HUES6 (cell line): ENCODE data around the gene HAND1.

Source experiments
- H3K27ac ChIP-seq: 2 replicates; pipeline ENCODE4 v1.7.0; 2013; ENCODE audit warnings: low read depth, mild to moderate bottlenecking, low read length, inconsistent platforms
- H3K27me3 ChIP-seq: 2 replicates; pipeline ENCODE4 v1.6.1; 2013; ENCODE audit warnings: low read length; ENCODE audit not compliant: control insufficient read depth, insufficient read depth
- H3K36me3 ChIP-seq: 2 replicates; pipeline ENCODE4 v1.6.1; 2013; ENCODE audit warnings: low read length; ENCODE audit not compliant: control insufficient read depth, insufficient read depth
- H3K4me1 ChIP-seq: 2 replicates; pipeline ENCODE4 v1.6.1; 2013; ENCODE audit warnings: low read length; ENCODE audit not compliant: control insufficient read depth, insufficient read depth
- H3K4me3 ChIP-seq: 2 replicates; pipeline ENCODE4 v1.5.1; 2013; ENCODE audit warnings: low read depth, low read length
- H3K9ac ChIP-seq: one replicate; pipeline ENCODE4 v1.6.1; 2013; ENCODE audit warnings: mild to moderate bottlenecking, low read length
- H3K9me3 ChIP-seq: 2 replicates; pipeline ENCODE4 v1.6.1; 2013; ENCODE audit warnings: low read depth, low read length; ENCODE audit not compliant: control insufficient read depth, insufficient read depth

HAND1 gene

DNA sequence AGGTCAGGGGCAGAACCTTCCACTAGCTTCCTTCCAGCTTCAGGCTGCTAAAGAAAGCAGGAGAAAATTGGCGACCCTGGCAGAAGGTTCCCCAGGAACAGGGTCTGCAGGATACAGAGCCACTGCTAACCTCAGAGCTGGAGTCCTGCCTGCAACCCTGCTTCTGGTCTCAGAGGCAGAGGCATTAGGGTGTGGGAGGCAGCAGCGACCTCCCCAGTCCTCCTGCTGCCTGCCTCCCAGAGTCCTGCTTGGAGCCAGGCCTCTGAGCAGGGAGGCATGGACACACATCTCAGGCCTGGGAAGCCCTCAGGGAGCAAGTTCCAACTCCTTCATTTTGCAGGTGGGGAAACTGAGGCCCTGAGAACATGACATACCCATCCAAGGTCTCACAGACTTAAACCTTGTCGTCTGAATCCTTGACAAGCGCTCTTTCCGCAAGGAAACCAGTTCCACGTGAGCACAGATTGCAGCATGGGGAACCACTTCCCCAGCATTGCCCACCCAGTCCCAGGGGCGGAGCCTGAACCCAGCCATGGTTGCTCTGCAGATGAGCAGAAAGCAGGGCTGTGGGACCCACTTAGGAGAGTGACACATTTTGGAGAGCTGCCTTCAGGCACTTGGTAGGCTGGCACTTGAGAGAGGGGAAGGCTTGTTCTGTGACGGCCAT, 28.2 kb upstream of the HAND1 start:
- no peak overlapping the region for H3K9ac ChIP-seq
- H3K27ac ChIP-seq, result no peak overlapping the region
- 0 out of 2 replicates have a peak, but pooled peaks cover 3% of the 10 kb centered on the region for H3K27me3 ChIP-seq
- peaks cover 20% of the 10 kb centered on the region for H3K4me1 ChIP-seq
- no peaks in the 10 kb centered on the region for H3K36me3 ChIP-seq
- no peak overlapping the region for H3K4me3 ChIP-seq
- H3K9me3 ChIP-seq, result no peaks in the 10 kb centered on the region

DNA sequence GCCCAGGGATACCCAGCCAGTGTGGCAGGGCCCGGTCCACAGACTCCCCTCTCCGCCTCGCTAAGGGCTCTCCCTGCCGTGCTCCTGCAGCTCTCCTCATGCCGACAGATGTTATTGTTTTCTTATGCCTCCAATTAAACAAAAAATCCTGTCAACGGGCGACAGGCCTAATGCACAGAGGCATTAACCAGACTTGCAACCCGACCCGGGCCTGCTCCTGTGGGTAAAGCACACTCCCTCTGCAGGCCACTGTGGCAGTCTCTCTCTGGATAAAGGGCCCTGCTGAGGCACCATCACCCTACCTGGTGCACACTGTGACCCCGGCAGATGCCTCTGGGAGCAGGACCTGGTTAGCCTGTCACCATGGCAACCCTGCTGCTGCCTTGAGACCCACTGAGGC, 27.5 kb upstream of the HAND1 start:
- no peak overlapping the region for H3K4me3 ChIP-seq
- no peak overlapping the region for H3K9ac ChIP-seq
- H3K4me1 ChIP-seq, result peaks cover 19% of the 10 kb centered on the region
- H3K27ac ChIP-seq, result no peak overlapping the region
- H3K27me3 ChIP-seq, result 0 out of 2 replicates have a peak, but pooled peaks cover 3% of the 10 kb centered on the region
- no peaks in the 10 kb centered on the region for H3K9me3 ChIP-seq
- no peaks in the 10 kb centered on the region for H3K36me3 ChIP-seq

DNA sequence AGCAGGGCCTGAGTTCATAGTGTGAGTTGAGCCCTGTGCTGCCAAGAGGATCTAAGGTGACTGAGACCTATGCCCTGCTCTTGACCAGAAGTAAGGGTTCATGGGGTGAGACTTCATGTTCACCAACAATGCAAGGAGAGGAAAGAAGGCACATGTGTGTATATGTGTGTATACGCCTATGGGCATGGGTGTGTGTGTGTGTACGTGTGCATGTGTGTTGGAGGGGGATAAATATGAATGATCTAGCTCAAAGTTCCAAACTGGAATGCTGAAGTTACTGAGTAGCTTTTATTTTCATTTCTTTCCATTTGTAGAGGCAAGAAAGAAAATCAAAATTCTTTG, 25.6 kb upstream of the HAND1 start:
- Histone ChIP-seq H3K36me3 (no peaks in the 10 kb centered on the region), H3K4me3 (no peak overlapping the region), H3K4me1 (peaks cover 18% of the 10 kb centered on the region), H3K27me3 (0 out of 2 replicates have a peak, but pooled peaks cover 3% of the 10 kb centered on the region), H3K27ac (no peak overlapping the region), H3K9me3 (no peaks in the 10 kb centered on the region), H3K9ac (no peak overlapping the region)

DNA sequence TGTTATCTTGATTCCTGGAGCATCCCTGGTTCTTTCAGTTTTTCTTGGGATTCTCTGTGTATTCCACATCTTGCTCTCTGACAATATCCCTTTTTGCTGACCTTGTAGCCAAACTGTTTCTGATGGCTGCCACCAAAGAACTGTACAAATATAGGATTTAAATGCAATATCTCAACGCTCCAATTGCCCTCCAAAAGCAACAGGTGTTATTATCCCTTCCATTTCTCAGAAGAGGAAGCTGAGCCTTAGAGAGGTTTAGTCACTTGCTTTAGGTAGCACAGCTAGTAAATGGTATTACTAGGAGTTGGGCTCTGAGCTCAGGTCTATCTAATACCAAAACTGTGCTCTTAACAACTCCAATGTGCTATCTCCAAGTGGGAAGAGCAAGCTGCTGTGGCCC, 24.2 kb upstream of the HAND1 start:
- Histone ChIP-seq H3K36me3 (no peaks in the 10 kb centered on the region), H3K9ac (no peak overlapping the region), H3K4me1 (peaks cover 18% of the 10 kb centered on the region), H3K27me3 (0 out of 2 replicates have a peak, but pooled peaks cover 3% of the 10 kb centered on the region), H3K27ac (no peak overlapping the region), H3K9me3 (no peaks in the 10 kb centered on the region), H3K4me3 (no peak overlapping the region)

GRCh38 chr5:154501566-154501965, 23.5 kb upstream of the HAND1 start:
- Histone ChIP-seq H3K4me1 (peaks cover 15% of the 10 kb centered on the region), H3K27me3 (0 out of 2 replicates have a peak, but pooled peaks cover 3% of the 10 kb centered on the region), H3K9me3 (no peaks in the 10 kb centered on the region), H3K4me3 (no peak overlapping the region), H3K36me3 (no peaks in the 10 kb centered on the region), H3K27ac (no peak overlapping the region), H3K9ac (no peak overlapping the region)

DNA sequence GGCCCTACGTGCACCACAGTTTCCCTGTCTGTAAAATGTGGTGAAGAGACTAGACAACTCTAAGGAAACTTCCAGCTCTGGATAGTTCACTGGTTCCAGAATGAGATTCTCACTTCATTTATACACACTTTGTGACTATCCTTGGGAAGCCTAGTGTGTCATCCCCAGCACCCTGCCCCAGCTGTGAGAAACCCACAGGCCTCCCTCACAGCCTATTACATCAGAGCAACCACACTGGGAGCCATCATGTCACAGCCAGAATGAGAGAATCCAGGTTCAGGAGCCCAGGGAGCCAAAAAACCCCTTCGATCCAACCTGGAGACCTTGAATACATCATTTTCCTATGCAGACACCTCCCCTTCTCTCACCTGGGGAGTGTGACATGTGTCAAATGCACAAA, 21.0 kb upstream of the HAND1 start:
- H3K27ac ChIP-seq, result no peak overlapping the region
- H3K9me3 ChIP-seq, result no peaks in the 10 kb centered on the region
- peaks cover 6% of the 10 kb centered on the region; the same call in 1 of the 2 replicates for H3K27me3 ChIP-seq
- no peak overlapping the region for H3K9ac ChIP-seq
- no peak overlapping the region for H3K4me3 ChIP-seq
- no peaks in the 10 kb centered on the region for H3K36me3 ChIP-seq
- peaks cover 11% of the 10 kb centered on the region for H3K4me1 ChIP-seq

GRCh38 chr5:154498591-154498990, 20.6 kb upstream of the HAND1 start:
- Histone ChIP-seq H3K27me3 (peaks cover 10% of the 10 kb centered on the region; the same call in 1 of the 2 replicates), H3K27ac (no peak overlapping the region), H3K4me1 (peaks cover 11% of the 10 kb centered on the region), H3K4me3 (no peak overlapping the region), H3K9me3 (no peaks in the 10 kb centered on the region), H3K9ac (no peak overlapping the region), H3K36me3 (no peaks in the 10 kb centered on the region)

GRCh38 chr5:154494036-154494435, 16.0 kb upstream of the HAND1 start:
- H3K27ac ChIP-seq, result no peak overlapping the region
- peaks cover 2% of the 10 kb centered on the region; the same call in 1 of the 2 replicates for H3K4me1 ChIP-seq
- no peak overlapping the region for H3K9ac ChIP-seq
- H3K4me3 ChIP-seq, result no peak overlapping the region
- no peaks in the 10 kb centered on the region for H3K9me3 ChIP-seq
- H3K27me3 ChIP-seq, result peaks cover 34% of the 10 kb centered on the region; the same call in 1 of the 2 replicates
- no peaks in the 10 kb centered on the region for H3K36me3 ChIP-seq

DNA sequence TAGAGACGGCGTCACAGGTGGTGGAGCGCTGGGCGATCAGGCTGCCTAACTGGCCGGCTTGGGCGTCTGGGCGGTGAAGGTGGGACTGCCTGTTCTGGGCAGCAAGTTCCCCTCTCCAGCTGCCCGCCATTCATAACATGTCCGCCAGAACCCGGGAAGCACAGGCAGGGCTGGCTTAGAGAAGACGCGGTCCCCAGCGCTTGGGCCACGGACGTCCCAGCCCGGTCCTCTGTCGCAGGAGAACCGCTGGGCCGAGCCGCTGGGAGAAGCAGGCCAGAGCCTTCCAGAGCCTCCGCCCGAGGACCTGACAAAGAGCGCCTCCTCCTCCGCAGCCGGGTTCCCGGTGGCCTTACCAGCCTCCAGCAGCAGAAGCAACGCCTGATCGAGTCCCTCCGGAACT, 15.2 kb upstream of the HAND1 start:
- Histone ChIP-seq H3K27me3 (peaks cover 41% of the 10 kb centered on the region), H3K4me3 (no peak overlapping the region; the same call in 1 of the 2 replicates), H3K27ac (no peak overlapping the region), H3K36me3 (no peaks in the 10 kb centered on the region), H3K4me1 (no peaks in the 10 kb centered on the region), H3K9me3 (no peaks in the 10 kb centered on the region), H3K9ac (no peak overlapping the region)

DNA sequence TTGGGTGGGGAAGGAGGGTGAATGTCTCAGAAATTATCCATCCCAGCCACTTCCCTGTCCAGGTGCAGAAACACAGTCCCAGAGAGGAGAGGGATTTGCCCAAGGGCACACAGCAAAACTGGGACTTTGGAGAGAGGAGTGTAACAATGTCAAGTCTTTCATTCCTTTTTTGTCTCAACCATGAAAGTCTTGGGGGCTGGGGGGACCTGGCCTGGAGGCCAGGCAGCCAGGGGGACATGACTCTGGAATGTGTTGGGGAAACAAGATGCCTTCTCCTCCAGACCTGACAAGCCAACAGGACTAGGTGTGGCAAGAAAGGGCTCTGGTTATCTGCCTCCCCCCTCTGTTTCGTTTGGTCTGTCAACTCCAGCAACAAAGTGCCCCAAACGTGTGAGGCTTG, 13.9 kb upstream of the HAND1 start:
- H3K9me3 ChIP-seq, result no peaks in the 10 kb centered on the region
- peaks cover 54% of the 10 kb centered on the region for H3K27me3 ChIP-seq
- no peaks in the 10 kb centered on the region for H3K36me3 ChIP-seq
- no peak overlapping the region for H3K9ac ChIP-seq
- no peak overlapping the region for H3K27ac ChIP-seq
- no peak overlapping the region for H3K4me3 ChIP-seq
- H3K4me1 ChIP-seq, result no peaks in the 10 kb centered on the region

DNA sequence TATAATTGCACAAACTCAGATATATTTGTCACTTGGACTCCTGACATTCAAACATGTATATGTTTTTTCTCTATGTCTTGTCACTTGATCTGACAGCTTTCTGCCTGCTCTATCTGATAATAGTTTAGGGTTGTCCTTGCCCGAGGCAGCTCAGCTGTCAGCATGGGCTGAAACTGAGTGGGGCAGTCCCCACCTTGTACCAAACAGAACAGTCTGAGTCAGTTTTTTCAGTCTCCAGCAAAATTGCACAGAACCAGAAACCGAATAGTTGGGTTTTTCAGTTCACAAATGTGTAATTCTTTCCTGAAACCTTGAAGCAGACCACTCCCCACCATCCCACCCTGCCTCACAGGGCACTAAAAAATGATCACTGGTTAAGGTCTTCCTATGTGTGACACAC, 9.5 kb upstream of the HAND1 start:
- peaks cover 43% of the 10 kb centered on the region for H3K4me1 ChIP-seq
- no peak overlapping the region for H3K9ac ChIP-seq
- peaks cover 82% of the 10 kb centered on the region for H3K27me3 ChIP-seq
- no peaks in the 10 kb centered on the region for H3K36me3 ChIP-seq
- H3K9me3 ChIP-seq, result no peaks in the 10 kb centered on the region
- H3K27ac ChIP-seq, result no peak overlapping the region
- H3K4me3 ChIP-seq, result no peak overlapping the region
